NCI-H226 (cell line): ENCODE measurements around the gene MMAB.
A peak's percentile ranks its signal among the peaks of the same experiment; 100 is the strongest.
"Not testable (repeated sequence)": the region's sequence is repeated elsewhere in the genome, so short reads cannot be mapped to it uniquely, and the experiment has no call there.

Experiments
- DNase-seq: peaks from one replicate; pipeline ENCODE4 v3.0.0-alpha.2; 2015

MMAB gene

DNA sequence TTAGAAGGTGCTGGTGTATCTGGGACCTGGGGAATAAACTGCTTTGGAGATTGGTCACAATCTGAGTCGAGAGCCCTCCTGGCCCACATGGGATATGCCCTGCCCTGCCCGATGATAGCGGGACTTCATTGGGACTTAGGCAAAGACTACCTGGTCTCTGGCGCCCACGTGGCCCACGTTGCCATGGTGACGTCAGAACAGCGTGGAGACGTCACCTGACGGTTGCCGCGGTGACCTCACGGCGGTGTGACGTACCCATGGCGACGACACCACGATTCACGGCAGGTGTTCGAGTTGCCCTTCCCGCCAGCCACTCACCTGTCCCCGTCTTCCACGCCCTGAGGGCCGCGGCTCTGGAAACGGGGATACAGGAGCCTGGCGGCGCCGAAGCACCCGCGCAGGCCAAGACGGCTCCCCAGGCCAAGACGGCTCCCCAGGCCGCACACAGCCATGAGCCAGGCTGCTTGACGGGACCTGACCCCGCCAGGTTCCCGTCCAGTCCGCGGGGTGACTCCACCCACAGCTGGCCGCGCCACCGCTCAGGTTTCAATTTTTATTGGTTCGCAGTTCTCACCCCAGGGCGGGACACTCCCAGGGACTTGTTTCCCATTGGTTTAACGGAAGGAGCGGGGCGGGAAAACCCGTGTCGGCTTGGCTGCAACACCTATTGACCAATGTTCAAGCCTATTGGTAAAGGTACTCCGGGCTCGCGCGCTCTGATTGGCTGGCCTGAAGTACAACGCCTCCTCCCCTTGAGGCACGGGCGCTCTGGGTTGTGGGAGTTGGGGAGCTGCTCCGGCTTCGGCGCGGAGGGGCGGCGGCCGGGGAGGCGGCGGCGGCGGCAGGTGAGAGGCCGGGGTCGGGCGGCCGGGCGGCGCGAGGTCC, at the start of gene MMAB, which contains the start of gene MVK:
Gene MMAB (minus strand): TSS at position 476 of the 885 bp plus-strand sequence. CDS start 24 bp downstream, at position 452.
Gene MVK (plus strand): TSS at position 766 of the 885 bp plus-strand sequence. CDS start 1,029 bp downstream, outside the sequence.
- DNase-seq, result peak; percentile 99

DNA sequence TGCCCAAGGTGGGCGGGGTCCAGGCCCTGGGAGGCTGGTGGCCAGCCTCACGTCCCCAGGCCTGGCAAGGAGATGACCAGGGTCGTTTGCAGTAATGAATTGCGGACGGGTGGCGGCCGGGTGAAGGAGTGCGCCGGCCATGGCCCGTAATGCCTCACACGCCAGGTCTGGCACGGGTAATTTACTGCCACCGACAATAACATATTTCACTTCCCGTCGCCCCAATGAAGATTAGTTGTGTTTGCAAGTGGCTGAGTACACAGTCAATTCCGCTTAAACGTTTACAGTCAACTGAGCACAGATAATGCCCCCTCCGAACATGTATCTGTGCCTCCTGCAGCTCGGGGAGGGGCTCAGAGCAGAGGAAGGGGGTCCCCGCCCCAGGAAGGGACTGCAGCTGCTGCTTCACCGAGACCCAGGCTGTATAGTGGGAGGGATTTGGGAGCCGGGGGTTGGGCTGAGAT, 48.6 kb upstream of the MMAB start:
- no peak for DNase-seq

GRCh38 chr12:109621211-109621694, 47.9 kb upstream of the MMAB start:
- no peak for DNase-seq

DNA sequence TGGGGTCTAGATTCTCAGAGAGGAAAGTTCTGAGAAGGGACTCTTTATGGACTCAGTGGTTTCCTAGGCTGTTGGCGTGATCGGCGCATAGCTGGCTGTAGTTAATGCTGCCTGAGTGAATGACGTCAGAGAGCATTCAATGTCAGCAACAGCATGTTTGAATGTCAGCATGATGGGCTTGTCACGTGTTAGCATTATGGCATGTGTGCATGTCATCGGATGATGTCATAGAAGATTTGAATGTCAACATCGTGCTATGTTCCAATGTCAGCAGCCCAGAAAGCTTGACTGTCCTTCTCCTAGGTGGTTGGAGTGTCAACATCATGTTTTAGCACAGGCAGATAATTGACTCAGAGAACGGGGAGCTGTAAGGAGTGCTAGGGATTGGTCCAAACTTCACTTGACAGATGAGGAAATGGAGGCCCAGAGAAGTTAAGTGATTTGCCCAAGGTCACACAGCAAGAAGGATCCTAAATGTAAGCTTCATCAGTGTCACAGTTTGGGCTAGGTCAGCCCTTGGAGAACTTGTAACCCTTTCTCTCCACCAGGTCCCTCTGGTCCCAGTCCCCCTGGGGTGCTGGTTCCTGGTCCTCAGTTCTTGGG, 45.8 kb upstream of the MMAB start:
- no peak for DNase-seq

DNA sequence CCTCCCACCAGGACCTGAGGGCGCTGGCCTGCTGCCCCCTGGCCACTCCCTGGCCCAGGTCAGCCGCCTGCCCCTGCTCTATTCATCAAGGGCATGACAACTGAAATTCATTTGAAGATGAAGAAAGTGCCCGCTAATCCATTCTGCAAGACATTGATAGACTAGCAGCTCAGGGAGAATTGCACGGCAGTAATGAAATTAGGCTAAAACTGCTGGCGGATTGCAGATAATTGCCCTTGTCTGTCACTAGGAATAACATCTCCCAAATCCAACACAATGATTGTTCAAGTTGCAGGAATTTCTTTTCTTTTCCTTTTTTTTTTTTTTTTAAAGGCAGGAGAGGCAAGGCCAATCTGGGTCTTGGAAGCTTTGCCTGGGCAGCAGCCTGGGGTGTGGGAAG, 44.8 kb upstream of the MMAB start:
- DNase-seq, result no peak

DNA sequence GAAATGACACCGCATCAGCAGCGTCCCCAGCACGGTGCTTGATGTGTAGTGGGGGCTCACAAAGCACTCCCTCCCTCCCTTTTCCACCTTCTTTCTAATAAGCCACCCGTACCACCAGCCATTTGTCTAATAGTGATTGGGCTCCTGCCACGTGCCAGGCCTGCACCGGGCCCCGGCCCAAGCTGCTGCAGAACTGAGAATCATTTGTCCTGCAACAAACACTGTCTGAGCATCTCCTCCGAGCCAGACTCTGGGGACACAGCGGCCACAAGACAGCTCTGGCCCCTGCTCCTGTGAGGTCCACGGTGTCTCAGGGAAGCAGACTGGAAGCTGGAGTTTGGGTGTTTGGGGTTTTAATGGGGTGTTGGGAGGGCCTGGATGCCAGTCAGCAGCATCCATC, 44.2 kb upstream of the MMAB start:
- no peak for DNase-seq

DNA sequence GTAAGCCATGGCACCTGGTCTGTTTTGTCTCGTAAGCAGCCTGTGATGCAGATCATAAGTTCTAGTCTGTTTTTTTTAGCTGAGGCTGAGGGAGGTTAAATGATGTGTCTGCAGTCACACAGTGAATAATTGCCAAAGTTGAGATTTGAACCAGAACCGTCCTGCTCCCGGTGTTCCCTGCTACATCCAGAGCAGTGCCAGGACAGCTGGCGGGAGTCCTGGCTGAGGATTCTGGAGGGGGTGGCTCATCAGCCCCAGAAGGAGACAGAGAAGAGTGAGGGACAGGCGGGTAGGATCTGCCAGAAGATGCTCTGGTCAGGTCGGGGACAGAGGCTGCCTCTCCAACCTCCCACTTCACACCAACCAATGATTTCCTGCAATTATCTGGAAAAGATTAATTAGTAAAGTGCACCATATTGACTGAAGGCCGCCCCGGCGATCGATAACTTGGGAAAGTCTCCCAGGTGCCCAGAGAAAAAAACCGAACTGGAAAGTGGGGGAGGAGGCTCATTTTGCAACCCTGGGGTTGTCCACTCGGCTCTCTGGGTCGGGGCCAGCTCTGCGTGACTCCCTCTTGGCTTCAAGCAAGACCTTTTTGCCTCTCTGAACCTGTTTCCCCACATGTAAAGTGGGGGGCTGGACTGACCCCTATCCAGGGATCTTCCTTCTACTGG, 42.4 kb upstream of the MMAB start:
- no peak for DNase-seq

- DNase-seq, result no peak
Measured at GRCh38 chr12:109613649-109614455, 40.5 kb upstream of the MMAB start.

GRCh38 chr12:109612975-109613502, 39.7 kb upstream of the MMAB start:
- DNase-seq, result peak; percentile 10

GRCh38 chr12:109612003-109612402, 38.7 kb upstream of the MMAB start:
- no peak for DNase-seq

DNA sequence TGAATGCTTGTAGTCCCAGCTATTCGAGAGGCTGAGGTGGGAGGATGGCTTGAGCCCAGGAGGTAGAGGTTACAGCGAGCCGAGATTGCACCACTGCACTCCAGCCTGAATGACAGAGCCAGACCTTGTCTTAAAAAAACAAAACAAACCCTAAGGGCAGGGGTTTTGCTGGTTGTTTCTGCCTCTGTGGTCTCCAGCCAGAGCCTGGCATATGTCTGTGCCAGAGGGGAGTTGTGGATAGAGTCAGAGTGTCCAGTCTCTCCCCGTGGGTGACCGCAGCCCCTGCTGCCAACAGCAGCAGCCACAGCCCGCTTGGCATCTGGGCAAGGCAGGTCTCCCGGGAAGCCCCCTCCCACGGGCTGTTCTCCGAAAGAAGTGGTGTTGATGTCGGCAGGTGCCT, 37.9 kb upstream of the MMAB start:
- DNase-seq, result no peak

- no peak for DNase-seq
Measured at GRCh38 chr12:109610523-109610922, 37.2 kb upstream of the MMAB start.

GRCh38 chr12:109609342-109609741, 36.0 kb upstream of the MMAB start:
- no peak for DNase-seq

GRCh38 chr12:109608793-109609192, 35.5 kb upstream of the MMAB start:
- no peak for DNase-seq

DNA sequence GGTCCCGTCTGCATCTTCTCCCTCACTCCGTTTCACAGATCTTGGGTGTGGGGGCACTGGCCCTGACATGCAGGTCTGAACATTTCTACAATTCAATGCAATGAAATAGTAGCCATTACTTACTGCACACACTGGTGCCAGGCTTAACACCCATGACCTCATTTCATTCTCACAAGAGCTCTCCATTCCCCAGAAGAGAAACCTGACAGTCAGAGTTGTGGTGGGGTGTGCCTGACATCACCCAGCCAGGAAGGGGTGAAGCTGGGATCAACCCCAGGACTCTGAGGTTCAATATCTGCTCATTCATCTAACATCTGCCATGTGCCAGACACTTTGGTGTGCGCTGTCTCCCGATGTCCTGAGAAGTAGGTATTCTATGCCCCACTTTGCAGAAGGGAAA, 35.0 kb upstream of the MMAB start:
- DNase-seq, result no peak

DNA sequence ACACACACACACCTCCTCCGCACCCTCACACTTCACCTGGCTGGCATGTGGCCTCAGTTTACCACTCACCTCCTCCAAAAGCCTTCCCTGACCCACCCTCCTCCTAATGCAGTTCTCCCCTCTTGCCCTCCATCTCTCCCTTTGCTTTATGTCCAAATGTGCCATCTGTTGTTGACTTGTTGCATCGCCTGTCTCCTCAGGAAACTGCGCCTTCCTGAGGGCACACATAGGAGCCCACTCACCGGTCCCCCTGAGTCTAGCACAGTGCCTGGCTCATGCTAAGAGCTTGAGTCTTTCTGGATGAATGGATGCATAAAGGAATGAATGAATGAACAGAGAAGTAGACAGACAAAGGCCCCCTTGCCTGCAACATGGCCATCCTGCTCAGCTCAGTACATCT, 34.3 kb upstream of the MMAB start:
- DNase-seq, result no peak

DNA sequence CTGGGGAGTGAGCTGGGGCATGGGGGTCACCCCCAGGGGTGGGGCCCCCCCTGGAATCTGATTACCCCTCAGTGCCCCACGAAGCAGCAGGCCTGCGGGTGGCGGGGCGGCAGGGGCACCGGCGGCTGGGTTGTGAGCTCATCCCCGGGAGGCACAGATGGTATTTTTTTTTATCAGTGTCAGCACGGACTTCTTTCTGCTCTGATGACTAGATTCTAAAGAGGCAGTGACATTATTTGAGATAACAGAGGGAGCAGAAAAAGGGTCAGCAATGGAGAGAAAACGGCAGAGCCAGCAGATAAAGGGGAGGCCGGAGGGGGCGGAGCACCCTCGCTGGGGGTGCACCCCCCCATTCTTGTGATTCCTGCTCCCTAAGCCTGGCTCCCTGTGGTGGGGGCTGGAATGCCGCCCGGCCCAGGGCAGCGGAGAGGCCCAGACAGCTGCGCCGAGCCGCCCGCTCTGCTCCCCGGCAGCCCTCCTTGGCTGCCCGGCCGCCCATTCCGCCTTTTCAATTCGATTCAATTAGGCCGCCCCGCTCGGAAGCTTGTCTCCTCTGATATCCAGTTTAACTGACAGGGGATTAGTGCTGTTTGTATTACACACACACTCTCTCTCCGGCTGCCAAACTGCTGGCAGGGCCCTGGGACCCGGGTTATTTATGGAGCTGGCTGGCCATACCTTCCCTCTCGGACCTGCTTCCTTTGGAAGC, 33.2 kb upstream of the MMAB start:
- no peak for DNase-seq

DNA sequence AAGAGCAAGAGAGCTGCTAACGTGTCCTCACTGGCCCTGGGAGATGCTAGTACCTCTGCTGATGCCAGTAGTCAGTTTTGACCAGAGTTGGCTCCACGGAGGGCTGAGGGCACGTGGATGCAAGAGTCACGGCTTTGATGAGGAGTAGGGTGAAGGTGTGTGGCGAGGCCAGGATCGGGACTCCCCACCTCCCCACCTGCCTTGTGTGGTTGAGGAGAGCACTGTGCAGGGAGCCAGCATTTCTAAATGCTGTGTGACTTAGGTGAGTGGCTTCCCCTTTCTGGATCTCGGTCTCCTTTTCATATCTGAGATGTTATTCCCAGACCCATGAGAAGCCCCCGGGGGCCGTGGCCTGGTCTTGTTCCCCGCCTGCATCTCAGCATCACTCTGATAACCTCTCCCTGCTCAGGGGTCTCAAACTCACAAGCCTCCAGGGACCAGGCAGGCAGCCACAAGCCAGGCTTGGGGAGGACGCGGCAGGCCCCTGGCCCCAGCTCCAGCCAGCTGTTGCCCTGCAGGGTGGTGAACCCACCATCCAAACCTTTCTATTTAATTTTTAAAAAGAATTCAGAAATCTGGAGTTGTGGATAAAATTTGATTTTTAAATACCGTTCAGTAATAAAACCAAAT, 32.4 kb upstream of the MMAB start:
- no peak for DNase-seq

- no peak for DNase-seq
Measured at GRCh38 chr12:109605016-109605415, 31.7 kb upstream of the MMAB start.

- DNase-seq, result no peak
Measured at GRCh38 chr12:109604132-109604585, 30.9 kb upstream of the MMAB start.

DNA sequence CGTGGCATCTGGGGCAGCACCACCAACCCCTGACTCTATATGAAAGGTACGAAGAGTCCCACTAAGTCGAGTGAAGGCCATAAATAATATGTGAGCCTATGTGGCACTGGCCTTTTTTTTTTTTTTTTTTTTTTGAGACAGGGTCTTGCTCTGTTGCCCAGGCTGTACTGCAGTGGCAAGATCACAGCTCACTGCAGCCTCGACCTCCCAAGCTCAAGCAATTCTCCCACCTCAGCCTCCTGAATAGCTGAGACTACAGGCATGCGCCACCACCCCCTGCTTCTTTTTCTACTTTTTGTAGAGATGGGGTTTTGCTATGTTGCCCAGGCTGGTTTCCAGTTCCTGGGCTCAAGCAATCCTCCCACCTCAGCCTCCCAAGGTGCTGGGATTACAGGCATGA, 28.8 kb upstream of the MMAB start:
- not testable (repeated sequence) for DNase-seq
